Keratinocyte (primary cell): ENCODE data around the gene SLU7.

ENCODE experiments used
- CTCF ChIP-seq, 3 experiments: IDR thresholded peaks in 1 of 3; conservative IDR thresholded peaks in 1 of 3; optimal IDR thresholded peaks in 1 of 3; 2 replicates in 2 of 3; 3 replicates in 1 of 3; pipeline versions ENCODE3 to v1.5.1; 2011; ENCODE audit warnings: low read length in 3 of 3, mild to moderate bottlenecking in 3 of 3, moderate library complexity in 2 of 3, control low read depth in 1 of 3, inconsistent platforms in 1 of 3; ENCODE audit not compliant: insufficient read depth in 2 of 3; ENCODE audit errors: extremely low read depth in 1 of 3
- EZH2 ChIP-seq: IDR thresholded peaks from one replicate; pipeline ENCODE4 v1.6.1; 2012; ENCODE audit warnings: inconsistent platforms, mild to moderate bottlenecking, low read length, moderate library complexity

DNA sequence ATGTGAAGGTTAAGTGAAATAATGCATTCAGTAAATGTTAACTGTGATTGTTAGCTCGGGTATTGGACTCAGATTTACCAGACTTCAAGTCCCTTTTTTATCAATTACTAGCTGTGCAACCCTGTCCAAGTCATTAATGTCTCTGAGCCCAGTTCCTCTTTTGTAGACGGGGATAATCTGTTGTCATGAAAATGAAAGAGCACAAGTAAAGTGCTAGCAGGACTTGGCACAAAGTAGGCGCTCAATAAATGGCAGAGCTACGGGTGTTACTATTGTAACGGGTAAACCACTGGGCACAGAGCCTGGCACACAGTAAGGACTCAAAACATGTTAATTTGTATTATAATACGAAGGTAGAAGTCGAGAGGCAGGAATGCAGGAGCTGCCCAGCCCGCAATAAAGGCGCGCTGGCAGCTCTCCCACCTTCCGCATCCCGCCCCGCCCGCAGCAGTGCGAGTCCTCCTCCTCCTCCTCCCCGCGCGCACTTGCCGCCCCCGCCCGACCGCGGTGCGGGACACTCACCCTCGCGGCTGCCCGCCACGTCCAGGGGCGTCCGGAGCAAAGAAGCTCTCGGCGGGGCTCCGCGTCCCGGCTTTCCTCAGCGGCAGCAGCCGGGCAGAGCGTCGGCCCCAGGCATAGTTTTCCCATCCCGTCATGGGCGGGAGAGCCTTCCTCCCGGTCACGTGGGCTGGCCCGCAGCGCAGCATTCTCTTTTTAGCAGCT lies 48.7 kb downstream of the SLU7 start, which contains the start of gene C1QTNF2:
- no peak for TF ChIP-seq CTCF (optimal IDR thresholded peaks at IDR 0.05 in 1 of 3, IDR thresholded peaks at IDR 0.05 in 1 of 3, conservative IDR thresholded peaks at IDR 0.05 in 1 of 3; ENCODE audit: extremely low read depth in 1 of 3, insufficient read depth in 2 of 3, low read length in 3 of 3)
- TF ChIP-seq EZH2 = no peak
